Activated naive CD4-positive, alpha-beta T cell treated with anti-CD3 and anti-CD28 coated beads, Interleukin-2, amount 50 U/mL, for 16 hours (primary cell): ENCODE results near the gene B3GNT3.

Experiments
- DNase-seq: peaks from one replicate; pipeline ENCODE4 v3.0.0-alpha.2; 2020

B3GNT3 gene

DNA sequence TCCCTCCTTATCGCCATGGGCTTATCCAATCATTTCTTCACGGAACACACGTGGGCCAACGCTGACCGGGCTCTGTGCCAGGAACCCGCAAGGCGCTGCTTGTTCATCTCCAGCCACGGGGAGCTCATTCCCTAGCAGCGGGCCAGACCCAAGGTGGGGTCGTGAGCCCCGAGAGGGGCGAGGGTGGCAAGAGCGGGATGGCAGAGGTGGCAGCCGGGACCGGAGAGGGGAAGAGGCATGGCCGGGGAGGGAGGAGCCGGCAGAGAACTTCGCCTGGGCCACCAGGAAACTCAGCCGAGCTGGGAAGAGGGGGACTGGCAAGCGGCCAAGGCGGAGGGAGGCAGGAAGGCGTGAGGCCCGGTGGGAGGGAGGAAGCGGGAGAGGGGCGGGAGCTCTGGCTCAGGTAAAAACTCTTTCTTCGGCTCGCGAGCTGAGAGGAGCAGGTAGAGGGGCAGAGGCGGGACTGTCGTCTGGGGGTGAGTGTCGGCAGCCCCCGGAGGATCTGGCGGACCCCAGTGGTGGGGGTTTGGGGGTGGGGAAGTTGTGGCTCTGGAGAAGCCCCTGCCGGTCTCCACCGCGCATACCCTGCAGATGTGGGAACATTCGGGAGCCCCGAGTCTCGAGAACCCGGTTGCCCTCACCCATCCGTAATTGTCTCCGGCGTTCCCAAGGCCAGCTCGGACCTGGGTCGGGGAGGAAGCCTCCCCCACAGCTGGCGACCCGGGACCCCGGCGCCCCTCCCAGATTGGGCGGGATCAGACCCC, at the start of gene B3GNT3:
B3GNT3 (plus strand) TSS at position 408 of the 764 bp plus-strand sequence. CDS start 12,670 bp downstream, outside the sequence.
- peak; percentile 26 for DNase-seq

GRCh38 chr19:17747205-17748098, 47.5 kb upstream of the B3GNT3 start:
- DNase-seq: peak; percentile 94

DNA sequence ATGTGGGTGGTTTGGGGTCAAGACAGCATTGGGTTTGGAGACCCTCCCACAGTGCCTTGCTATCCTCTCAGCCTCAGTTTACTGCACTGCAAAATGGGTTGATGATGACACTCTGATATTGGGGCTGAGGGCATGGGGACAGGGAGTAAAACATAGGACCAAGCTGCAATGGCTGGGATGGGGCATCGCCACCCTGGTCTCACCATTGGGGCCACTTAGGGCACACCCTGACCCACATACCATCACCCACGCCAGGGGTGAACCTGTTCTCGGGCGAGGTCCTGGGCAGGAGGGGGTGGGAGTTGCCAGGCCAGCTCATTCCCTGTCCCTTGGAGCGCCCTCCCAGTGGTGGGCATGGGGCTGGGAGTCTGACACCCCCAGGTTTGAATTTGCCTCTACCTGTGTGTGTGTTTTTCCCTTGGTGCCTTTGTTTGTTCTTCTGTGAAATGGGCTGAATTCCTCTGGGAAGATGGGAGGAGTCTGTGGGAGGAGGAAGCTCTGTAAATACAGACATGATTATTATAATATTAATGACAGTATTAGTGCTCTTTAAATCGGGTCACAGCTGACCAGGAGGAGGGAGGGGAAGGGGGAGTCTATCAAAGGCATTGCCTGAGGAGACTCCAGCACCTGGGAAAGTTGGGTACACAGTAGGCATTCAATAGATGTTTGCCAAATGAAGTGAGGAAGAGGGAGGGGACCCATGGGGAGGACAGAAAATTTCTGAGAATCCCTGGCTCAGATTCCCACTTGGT, 45.9 kb upstream of the B3GNT3 start:
- DNase-seq: no peak

GRCh38 chr19:17749912-17750317, 45.0 kb upstream of the B3GNT3 start:
- no peak for DNase-seq

DNA sequence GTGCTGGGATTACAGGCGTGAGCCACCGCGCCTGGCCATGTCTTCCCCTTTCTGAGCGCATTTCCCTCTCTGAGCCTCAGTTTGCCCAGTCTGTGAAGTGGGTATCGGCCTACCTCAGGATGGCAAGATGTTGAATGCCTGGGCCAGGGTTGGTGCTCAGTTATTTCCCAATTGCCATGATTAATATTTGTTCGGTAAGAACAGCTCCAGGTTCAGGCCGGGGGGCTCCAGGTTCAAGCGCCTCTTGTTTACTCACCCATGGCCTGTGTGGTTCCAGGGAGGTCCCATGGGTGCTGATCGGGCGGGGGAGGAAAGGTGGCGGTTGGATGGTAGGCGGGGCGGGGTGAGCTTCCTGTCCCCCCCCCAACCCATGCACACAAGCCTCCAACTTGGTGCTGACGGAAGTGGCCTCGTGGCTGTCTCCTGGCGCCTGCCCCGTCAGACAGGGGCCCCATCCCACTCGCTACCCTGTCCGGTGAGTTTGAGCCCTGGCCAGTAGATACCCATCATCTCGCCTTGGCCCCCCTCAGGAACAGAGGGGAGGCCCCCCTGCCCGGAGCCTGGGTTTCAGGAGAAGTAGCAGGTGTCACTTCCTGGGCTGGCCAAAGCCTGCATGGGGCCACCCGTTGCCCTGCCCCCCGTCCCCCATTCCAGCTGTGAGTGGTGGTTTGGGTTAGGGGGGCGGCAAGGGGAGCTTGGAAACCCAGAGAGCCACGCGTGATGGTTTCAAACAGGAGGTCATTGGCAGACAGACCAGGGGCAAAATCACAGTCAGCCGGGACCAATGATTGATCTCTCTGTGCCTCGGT, 43.6 kb upstream of the B3GNT3 start, which contains the start of gene FCHO1:
FCHO1 (plus strand) TSS at position 375 of the 809 bp plus-strand sequence. CDS start 3,688 bp downstream, outside the sequence.
- DNase-seq: peak; percentile 84

GRCh38 chr19:17751912-17752273, 43.0 kb upstream of the B3GNT3 start:
- DNase-seq: no peak

DNA sequence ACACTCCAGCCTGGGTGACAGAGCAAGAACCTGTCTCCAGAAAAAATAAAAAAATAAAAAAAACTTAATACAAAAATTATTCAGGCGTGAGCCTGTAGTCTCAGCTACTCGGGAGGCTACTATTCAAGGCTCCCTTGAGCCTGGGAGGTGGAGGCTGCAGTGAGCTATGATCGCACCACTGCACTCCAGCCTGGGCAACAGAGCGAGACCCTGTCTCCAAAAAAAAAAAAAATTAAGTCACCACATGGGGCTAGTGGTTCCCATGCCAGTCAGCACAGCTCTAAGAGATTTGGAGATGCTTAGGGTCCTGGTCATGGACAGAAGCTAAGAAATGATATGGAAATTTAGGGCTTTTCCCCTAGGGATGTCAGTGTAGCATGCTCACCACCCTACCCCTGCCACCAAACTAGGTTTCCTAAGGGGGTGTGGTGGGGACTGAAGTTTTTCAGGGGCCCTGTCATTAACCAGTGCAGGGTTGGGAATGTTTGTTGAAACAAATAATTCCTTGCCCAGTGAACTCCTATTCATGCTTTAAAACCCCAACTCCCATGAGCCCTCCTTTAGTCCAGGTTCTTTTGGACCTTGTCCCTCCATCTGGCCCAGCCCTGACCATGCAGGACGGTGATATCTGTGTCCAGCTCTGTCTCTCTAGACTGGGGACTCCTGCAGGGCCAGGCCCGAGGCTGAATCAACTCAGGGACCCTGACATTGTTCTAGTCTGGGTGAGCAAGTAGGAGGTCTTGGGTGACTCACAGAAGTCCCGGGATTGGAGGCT, 41.9 kb upstream of the B3GNT3 start:
- no peak for DNase-seq

DNA sequence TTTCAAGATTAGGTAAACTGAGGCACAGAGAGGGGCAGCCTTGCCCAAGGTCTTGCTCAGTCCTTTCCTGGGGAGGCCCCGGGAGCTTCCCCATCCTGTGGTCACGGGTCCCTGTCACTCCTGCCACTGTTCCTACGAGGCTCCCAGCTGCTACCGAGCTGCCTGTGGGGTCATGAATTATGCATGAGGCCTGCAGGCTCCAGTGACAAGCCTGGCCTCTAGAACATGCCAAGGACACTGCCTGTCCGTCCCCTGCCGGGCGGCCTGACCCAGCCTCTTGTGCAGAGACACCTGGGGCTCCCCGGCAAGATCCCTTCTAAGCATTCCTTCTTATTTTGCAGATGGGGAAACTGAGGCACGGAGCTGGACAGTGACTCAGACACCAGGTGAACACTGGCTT, 41.0 kb upstream of the B3GNT3 start:
- no peak for DNase-seq

DNA sequence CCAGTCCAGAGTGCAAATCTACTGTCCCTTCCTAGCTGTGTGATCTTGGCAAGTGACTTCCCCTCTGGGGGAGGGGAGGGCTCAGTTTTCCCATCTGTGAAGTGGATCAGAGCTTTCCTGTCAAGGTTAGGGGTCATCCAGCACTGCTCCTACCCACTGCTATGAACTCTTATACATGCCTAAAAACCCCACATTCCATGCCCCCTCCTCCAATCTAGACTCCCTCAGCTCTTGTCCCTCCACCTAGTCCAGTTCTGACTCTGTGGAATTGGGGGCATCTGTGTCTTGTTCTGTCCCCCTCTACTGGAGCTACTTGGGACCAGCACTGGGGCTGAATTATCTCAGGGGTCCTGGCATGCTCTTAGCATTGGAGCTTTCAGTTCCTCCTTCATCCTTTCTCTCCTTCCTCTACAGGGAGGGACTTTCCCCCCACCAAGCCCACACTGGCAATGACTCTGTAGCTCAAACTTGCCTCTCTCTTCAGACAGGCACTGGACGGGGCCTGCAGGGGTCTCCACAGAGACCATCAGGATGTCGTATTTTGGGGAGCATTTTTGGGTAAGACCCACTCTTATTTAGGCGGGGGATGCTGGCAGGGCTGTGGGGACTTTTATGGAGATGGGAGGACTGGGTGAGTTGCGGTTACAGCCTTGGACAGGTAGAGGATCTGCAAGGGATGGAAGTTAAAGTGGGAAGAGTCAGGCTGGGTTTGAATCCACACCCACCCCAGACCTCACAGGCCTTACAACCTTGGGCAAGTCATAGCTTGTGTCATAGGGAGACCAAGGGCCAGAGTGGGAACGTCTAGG, 40.1 kb upstream of the B3GNT3 start:
- no peak for DNase-seq

GRCh38 chr19:17755443-17755890, 39.5 kb upstream of the B3GNT3 start:
- DNase-seq: no peak

GRCh38 chr19:17755977-17756670, 38.8 kb upstream of the B3GNT3 start:
- DNase-seq: no peak

DNA sequence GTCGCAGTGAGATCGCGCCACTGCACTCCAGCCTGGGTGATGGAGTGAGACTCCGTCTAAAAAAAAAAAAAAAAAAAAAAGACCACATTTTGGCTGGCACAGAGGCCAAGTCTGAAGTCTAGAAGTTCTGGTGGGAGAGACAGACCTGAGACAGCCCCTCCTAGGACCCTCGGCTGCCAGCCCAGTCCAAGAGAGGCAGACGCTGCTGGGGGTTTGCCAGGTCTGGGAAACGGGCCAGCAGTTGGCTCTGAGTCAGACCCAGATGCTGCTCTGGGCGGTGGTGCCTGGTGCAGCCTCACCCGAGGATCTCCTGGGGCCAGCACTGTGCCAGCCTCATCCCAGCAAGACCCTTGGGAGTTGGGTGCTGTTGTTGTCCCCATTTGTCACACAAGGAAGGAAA, 37.8 kb upstream of the B3GNT3 start:
- no peak for DNase-seq

DNA sequence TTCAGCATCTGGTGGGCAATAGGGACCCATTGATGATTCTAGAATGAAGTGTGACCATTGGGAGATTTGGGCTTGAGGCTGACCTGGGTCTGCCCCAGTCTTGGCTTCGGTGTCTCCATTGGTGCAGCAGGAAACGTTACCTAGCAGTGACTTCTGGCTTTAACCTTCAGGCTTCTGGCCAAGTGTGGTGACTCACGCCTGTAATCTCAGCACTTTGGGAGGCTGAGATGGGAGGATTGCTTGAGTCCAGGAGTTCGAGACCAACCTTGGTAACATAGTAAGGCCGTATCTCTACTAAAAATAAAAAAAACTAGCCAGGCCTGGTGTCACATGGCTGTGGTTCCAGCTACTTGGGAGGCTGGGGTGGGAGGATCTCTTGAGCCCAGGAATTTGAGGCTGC, 36.4 kb upstream of the B3GNT3 start:
- DNase-seq: no peak

DNA sequence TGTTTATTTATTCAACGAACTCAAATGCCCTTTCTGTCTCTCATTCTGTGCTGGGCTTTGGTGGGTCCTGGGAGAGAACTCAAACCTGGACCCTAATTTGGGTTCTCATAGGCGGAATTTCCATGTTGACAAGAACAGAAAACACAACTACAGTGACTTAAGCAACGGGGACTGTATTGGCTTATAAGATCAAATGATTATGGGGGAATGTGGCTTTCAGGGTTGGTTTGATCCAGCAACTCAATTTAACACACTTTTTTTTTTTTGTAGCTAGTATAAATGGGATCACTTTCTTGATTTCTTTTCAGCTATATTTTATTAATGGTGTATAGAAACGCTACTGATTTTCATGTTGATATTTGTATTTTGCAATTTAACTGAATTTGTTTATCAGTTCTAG, 33.8 kb upstream of the B3GNT3 start:
- no peak for DNase-seq

GRCh38 chr19:17762505-17763229, 32.3 kb upstream of the B3GNT3 start:
- DNase-seq: no peak

DNA sequence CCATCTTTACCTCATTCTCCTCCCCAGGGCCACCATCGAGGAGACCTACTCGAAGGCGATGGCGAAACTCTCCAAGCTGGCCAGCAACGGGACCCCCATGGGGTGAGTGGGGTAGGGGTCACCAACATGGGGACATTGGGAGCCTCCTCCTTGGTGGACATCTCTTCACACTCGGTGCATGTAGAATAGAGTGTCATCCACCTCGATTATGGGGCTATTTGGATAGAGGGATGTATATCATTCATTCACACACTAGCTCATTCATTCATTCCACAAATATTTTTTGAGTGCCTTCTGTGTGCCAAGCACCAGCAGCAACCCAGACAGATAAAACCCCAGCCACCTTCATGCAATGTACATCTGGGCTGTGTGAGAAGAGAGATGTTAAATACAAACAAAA, 30.6 kb upstream of the B3GNT3 start:
- no peak for DNase-seq

DNA sequence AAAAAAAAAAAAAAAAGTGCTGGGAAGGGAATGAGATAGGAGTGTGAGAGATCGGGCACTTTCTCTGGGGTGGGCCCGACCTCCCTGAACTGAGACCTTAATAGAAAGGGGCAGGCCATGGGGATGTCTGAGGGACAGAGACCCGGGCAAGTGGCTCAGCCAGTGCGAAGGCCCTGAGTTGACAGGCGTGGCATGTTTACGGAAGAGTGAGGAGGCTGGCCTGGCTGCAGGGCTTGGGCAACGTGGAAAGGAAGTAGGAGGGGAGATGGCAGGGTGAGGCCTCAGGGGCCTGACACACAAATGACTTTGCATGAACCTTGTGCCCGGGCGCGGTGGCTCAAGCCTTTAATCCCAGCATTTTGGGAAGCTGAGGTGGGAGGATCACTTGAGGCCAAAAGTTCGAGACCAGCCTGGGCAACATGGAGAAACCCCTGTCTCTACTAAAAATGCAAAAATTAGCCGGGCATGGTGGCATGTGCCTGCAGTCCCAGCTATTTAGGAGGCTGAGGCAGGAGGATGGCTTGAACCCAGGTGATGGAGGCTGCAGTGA, 29.8 kb upstream of the B3GNT3 start:
- DNase-seq: no peak

DNA sequence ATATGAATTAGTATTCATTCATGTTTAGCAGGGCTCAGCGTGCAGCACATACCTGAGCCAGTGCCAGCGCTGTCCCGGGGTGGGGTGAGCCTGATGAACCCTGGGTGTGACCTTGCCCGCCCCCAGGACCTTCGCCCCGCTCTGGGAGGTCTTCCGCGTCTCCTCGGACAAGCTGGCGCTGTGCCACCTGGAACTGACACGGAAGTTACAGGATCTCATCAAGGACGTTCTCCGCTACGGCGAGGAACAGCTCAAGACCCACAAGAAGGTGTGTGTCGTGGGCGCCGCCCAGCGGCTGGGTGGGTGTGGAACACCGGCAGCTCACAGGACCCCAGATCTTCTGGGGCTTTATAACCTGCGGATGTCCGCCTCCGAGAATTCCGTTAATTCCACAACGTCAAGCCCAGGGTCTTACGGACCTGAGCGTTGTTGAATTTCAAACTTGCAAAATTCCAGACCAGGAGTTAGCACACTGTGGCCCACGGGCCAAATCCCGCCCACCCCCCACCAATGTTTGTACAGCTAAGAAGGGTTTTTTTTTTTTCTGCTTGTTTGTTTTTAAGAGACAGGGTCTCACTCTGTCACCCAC, 28.3 kb upstream of the B3GNT3 start:
- peak; percentile 40 for DNase-seq
